NCI-H69 (cell line): ENCODE results near the gene SERF1A.
"Not testable (repeated sequence)": the region's sequence is repeated elsewhere in the genome, so short reads cannot be mapped to it uniquely, and the experiment has no call there.

Experiments
- DNase-seq: peaks from one replicate; lab custom pipeline; 2025; lab: John Stamatoyannopoulos, UW

Gene SERF1A

GRCh38 chr5:70900533-70901271, at the start of gene SERF1A:
Gene SERF1A (plus strand): TSS chr5:70900669. CDS start chr5:70900870, 201 bp downstream.
- not testable (repeated sequence) for DNase-seq

- not testable (repeated sequence) for DNase-seq
These were observed 33.7 kb upstream of the SERF1A start for GRCh38 chr5:70866778-70867177.

- DNase-seq: not testable (repeated sequence)
These were observed 29.8 kb upstream of the SERF1A start for GRCh38 chr5:70870626-70871025.

- DNase-seq: not testable (repeated sequence)
These were observed 4.4 kb upstream of the SERF1A start for GRCh38 chr5:70896076-70896475.

- not testable (repeated sequence) for DNase-seq
These were observed 753 bp downstream of the SERF1A start for GRCh38 chr5:70901272-70901571.

- not testable (repeated sequence) for DNase-seq
These were observed 6.2 kb downstream of the SERF1A start for GRCh38 chr5:70906624-70907023.

GRCh38 chr5:70916829-70917228, 16.4 kb downstream of the SERF1A start:
- DNase-seq: not testable (repeated sequence)

GRCh38 chr5:70925211-70925562, 24.7 kb downstream of the SERF1A start:
- not testable (repeated sequence) for DNase-seq

- DNase-seq: not testable (repeated sequence)
These were observed 31.4 kb downstream of the SERF1A start for GRCh38 chr5:70931709-70932368.

- not testable (repeated sequence) for DNase-seq
These were observed 32.1 kb downstream of the SERF1A start for GRCh38 chr5:70932560-70932959.

GRCh38 chr5:70953068-70953467, 52.6 kb downstream of the SERF1A start:
- not testable (repeated sequence) for DNase-seq
